ENCODE results near the gene ARHGEF3.

The ARHGEF3 gene

DNA sequence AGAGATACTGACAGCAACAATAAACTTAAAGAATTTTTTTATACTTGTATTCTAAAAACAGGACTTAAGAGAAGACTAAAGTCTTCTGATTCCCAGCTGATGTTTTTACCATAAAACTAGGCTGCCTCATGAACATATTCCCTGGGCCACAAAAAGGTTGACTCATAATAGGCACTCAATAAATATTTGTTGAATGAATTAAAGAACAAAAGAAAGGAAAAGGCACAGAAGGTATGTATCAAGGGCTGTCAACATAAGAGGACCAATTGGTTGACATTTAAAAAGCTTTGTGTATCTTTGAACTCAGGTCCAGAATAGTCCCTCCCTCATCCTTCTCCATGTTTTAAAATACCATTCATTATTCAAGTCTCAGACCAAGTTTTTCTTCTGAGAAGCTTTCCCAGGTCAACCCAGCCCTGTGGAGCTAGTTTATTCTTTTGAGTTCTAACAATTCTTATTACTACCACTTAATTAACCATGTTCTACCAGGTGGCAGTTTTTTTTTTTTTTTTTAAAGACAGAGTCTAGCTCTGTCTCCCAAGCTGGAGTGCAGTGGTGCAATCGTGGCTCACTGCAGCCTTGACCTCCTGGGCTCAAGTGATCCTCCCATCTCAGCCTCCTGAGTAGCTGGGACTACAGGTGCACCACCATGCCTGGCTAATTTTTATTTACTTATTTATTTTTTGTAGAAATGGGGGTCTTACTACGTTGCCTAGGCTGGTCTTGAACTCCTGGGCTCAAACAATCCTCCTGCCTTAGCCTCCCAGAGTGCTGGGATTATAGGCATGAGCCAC is 17.5 kb upstream of the ARHGEF3 start:
- no peak overlapping the region for H3K18ac ChIP-seq (ENCODE audit: low read length)
- H3K79me1 ChIP-seq (ENCODE audit: low read depth, low read length), result no peaks in the 10 kb centered on the region
- H3K9me3 ChIP-seq (replicated peaks in 1 of 2; ENCODE audit: control insufficient read depth in 2 of 2, insufficient read depth in 1 of 2, low read depth in 1 of 2, low read length in 2 of 2), result no peaks in the 10 kb centered on the region

DNA sequence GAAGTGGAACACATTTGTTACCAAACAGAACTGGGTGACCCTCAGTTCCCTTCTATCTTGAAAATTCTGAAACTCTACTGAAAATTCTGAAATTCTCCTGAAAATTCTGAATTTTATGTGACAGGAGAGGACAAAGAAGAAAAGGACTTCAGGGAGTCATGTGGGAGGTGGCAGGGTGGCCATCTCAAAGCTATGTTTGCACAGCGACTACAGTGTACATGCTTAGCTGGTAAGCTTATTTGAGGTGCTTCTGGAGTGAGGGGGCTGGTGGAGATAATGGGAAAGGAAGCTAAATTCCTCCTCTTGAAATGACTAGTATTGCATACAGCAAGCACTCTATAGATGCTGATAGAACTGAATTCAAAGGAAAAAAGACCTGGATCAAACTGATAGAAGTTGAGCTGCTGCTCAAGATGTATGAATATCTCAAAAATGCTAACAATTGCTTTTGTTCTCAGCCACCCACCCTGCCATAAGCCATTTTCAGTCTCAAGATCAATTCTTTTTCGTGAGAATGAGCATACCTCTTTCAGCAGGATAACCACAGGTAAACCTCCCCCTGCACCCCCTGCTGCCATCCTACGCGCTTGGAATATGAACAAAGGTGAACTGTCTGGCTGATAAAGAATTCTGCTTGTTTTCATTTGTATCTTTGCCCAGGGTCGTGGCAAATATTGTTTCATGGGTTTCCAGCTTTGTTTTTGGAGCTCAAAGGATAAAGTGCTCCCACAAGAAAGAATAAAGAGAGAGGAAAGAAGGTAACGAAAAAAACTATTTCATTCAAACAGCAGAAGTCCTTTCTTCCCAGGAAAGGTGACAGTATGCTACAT is 16.6 kb upstream of the ARHGEF3 start:
- DNase-seq (ENCODE audit: low spot score), result no peak
- H3K27ac ChIP-seq (replicated peaks; ENCODE audit: low read length), result no peak overlapping the region
- no CpG with 5 or more reads among the region's 6 CpGs for WGBS, 2 donors (ENCODE audit: extremely low coverage in 2 of 2, insufficient read length in 2 of 2, insufficient replicate concordance in 1 of 2)

More for the DNA sequence above, 17.5 kb upstream of the ARHGEF3 start:
- H3K4me3 ChIP-seq (ENCODE audit: low read length in 2 of 2), result no peak overlapping the region
- H3K36me3 ChIP-seq (replicated peaks in 1 of 2; ENCODE audit: control insufficient read depth in 2 of 2, insufficient read depth in 2 of 2, low read length in 2 of 2), result no peaks in the 10 kb centered on the region
- DNase-seq (ENCODE audit: low spot score), result no peak
- H2BK120ac ChIP-seq (ENCODE audit: low read depth, low read length), result no peak overlapping the region
- no peak overlapping the region for H2AK5ac ChIP-seq (ENCODE audit: low read depth, low read length)
- H3K4ac ChIP-seq (ENCODE audit: low read length), result no peak overlapping the region
- H4K8ac ChIP-seq (ENCODE audit: low read depth, low read length), result no peak overlapping the region
- no peak overlapping the region for H3K23ac ChIP-seq (ENCODE audit: low read depth, low read length, poor library complexity)
- no peak overlapping the region for H2BK5ac ChIP-seq (ENCODE audit: low read length)
- no peak overlapping the region for H4K91ac ChIP-seq (ENCODE audit: low read depth, low read length, poor library complexity)
- no peak overlapping the region for H3K27ac ChIP-seq (replicated peaks; ENCODE audit: low read length)
- no peak overlapping the region for H2AFZ ChIP-seq (ENCODE audit: low read length)
- no peak overlapping the region for H3K4me2 ChIP-seq (ENCODE audit: insufficient read depth, low read length, poor library complexity, severe bottlenecking)
- no CpG with 5 or more reads among the region's 2 CpGs for WGBS, 2 donors (ENCODE audit: extremely low coverage in 2 of 2, insufficient read length in 2 of 2, insufficient replicate concordance in 1 of 2)
- peaks cover 0 to 12% (median 0%) of the 10 kb centered on the region in 3 experiments for H3K27me3 ChIP-seq (ENCODE audit: control insufficient read depth in 3 of 3, insufficient read depth in 3 of 3, low read depth in 1 of 3, low read length in 3 of 3)
- no peak overlapping the region for H2BK15ac ChIP-seq (ENCODE audit: low read length)
- no peak overlapping the region for H3K9ac ChIP-seq (ENCODE audit: low read depth, low read length, poor library complexity)
- no peak overlapping the region for H3K14ac ChIP-seq (ENCODE audit: low read length)
- H3K4me1 ChIP-seq (ENCODE audit: control insufficient read depth in 2 of 2, insufficient read depth in 1 of 2, low read depth in 1 of 2, low read length in 2 of 2), result no peaks in the 10 kb centered on the region
- H2BK12ac ChIP-seq (ENCODE audit: low read length), result no peak overlapping the region

DNA sequence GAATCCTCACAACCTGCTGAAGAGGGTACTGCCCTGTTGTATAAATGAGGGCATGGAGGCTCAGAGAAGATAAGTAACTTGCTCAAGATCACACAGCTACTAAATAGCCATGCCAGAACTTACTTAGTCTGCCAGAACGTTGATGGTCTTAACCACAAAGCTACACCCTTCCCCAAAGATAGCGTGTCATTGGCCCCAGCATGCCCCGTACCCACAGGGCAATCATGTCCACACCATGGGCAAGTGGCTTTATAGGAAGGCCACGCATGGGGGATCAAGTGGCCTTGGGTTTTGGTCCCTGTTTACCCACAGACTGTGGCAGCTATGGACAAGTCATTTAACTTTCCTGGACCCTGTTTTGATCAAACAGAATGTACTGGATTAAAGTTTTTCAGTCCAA is 15.9 kb upstream of the ARHGEF3 start:
- H2BK120ac ChIP-seq (ENCODE audit: low read depth, low read length), result no peak overlapping the region
- no peak overlapping the region for H3K4me3 ChIP-seq (ENCODE audit: low read length in 2 of 2)
- DNase-seq (ENCODE audit: low spot score), result no peak
- no peak overlapping the region for H2AK5ac ChIP-seq (ENCODE audit: low read depth, low read length)
- H3K14ac ChIP-seq (ENCODE audit: low read length), result no peak overlapping the region
- no peak overlapping the region for H2BK12ac ChIP-seq (ENCODE audit: low read length)
- H3K9ac ChIP-seq (ENCODE audit: low read depth, low read length, poor library complexity), result no peak overlapping the region
- H3K4me1 ChIP-seq (ENCODE audit: control insufficient read depth in 2 of 2, insufficient read depth in 1 of 2, low read depth in 1 of 2, low read length in 2 of 2), result no peaks in the 10 kb centered on the region
- no CpG with 5 or more reads among the region's 4 CpGs for WGBS, 2 donors (ENCODE audit: extremely low coverage in 2 of 2, insufficient read length in 2 of 2, insufficient replicate concordance in 1 of 2)
- no peak overlapping the region for H3K23ac ChIP-seq (ENCODE audit: low read depth, low read length, poor library complexity)
- peaks cover 0 to 22% (median 0%) of the 10 kb centered on the region in 3 experiments for H3K27me3 ChIP-seq (ENCODE audit: control insufficient read depth in 3 of 3, insufficient read depth in 3 of 3, low read depth in 1 of 3, low read length in 3 of 3)
- no peak overlapping the region for H3K4ac ChIP-seq (ENCODE audit: low read length)
- H3K79me1 ChIP-seq (ENCODE audit: low read depth, low read length), result no peaks in the 10 kb centered on the region
- no peak overlapping the region for H3K27ac ChIP-seq (replicated peaks; ENCODE audit: low read length)
- no peaks in the 10 kb centered on the region for H3K9me3 ChIP-seq (replicated peaks in 1 of 2; ENCODE audit: control insufficient read depth in 2 of 2, insufficient read depth in 1 of 2, low read depth in 1 of 2, low read length in 2 of 2)
- H2BK15ac ChIP-seq (ENCODE audit: low read length), result no peak overlapping the region
- H4K91ac ChIP-seq (ENCODE audit: low read depth, low read length, poor library complexity), result no peak overlapping the region
- no peak overlapping the region for H4K8ac ChIP-seq (ENCODE audit: low read depth, low read length)
- H3K36me3 ChIP-seq (replicated peaks in 1 of 2; ENCODE audit: control insufficient read depth in 2 of 2, insufficient read depth in 2 of 2, low read length in 2 of 2), result no peaks in the 10 kb centered on the region
- no peak overlapping the region for H2AFZ ChIP-seq (ENCODE audit: low read length)
- H3K18ac ChIP-seq (ENCODE audit: low read length), result no peak overlapping the region
- no peak overlapping the region for H3K4me2 ChIP-seq (ENCODE audit: insufficient read depth, low read length, poor library complexity, severe bottlenecking)
- no peak overlapping the region for H2BK5ac ChIP-seq (ENCODE audit: low read length)

More for the DNA sequence above, 16.6 kb upstream of the ARHGEF3 start:
- no peak overlapping the region for H4K8ac ChIP-seq (ENCODE audit: low read depth, low read length)
- H3K36me3 ChIP-seq (replicated peaks in 1 of 2; ENCODE audit: control insufficient read depth in 2 of 2, insufficient read depth in 2 of 2, low read length in 2 of 2), result no peaks in the 10 kb centered on the region
- H2AK5ac ChIP-seq (ENCODE audit: low read depth, low read length), result no peak overlapping the region
- H3K9me3 ChIP-seq (replicated peaks in 1 of 2; ENCODE audit: control insufficient read depth in 2 of 2, insufficient read depth in 1 of 2, low read depth in 1 of 2, low read length in 2 of 2), result no peaks in the 10 kb centered on the region
- no peak overlapping the region for H2BK120ac ChIP-seq (ENCODE audit: low read depth, low read length)
- H2BK12ac ChIP-seq (ENCODE audit: low read length), result no peak overlapping the region
- H3K14ac ChIP-seq (ENCODE audit: low read length), result no peak overlapping the region
- H3K27me3 ChIP-seq (ENCODE audit: control insufficient read depth in 3 of 3, insufficient read depth in 3 of 3, low read depth in 1 of 3, low read length in 3 of 3), result peaks cover 0 to 19% (median 0%) of the 10 kb centered on the region in 3 experiments
- no peak overlapping the region for H3K9ac ChIP-seq (ENCODE audit: low read depth, low read length, poor library complexity)
- no peak overlapping the region for H3K23ac ChIP-seq (ENCODE audit: low read depth, low read length, poor library complexity)
- H2BK5ac ChIP-seq (ENCODE audit: low read length), result no peak overlapping the region
- no peak overlapping the region for H2AFZ ChIP-seq (ENCODE audit: low read length)
- no peak overlapping the region for H3K18ac ChIP-seq (ENCODE audit: low read length)
- H4K91ac ChIP-seq (ENCODE audit: low read depth, low read length, poor library complexity), result no peak overlapping the region
- no peak overlapping the region for H3K4me2 ChIP-seq (ENCODE audit: insufficient read depth, low read length, poor library complexity, severe bottlenecking)
- H3K4me1 ChIP-seq (ENCODE audit: control insufficient read depth in 2 of 2, insufficient read depth in 1 of 2, low read depth in 1 of 2, low read length in 2 of 2), result no peaks in the 10 kb centered on the region
- H2BK15ac ChIP-seq (ENCODE audit: low read length), result no peak overlapping the region
- H3K79me1 ChIP-seq (ENCODE audit: low read depth, low read length), result no peaks in the 10 kb centered on the region
- H3K4ac ChIP-seq (ENCODE audit: low read length), result no peak overlapping the region
- H3K4me3 ChIP-seq (ENCODE audit: low read length in 2 of 2), result no peak overlapping the region

DNA sequence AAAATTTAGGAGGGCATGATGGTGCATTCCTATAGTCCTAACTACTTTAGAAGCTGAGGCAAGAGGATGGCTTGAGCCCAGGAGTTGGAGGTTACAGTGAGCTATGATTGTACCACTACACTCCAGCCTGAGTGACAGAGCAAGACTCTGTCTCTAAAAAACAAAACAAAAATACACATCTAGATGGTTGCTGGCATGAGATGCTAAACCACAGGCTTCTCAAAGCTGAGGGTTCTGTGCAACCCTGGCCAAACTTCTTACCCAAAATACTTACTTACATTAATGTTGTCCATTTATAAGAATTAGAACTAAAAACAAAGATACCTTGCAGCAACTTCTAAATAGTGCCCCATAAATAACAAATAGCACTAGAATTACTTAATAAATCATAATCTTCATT is 14.3 kb upstream of the ARHGEF3 start:
- H3K9ac ChIP-seq (ENCODE audit: low read depth, low read length, poor library complexity), result no peak overlapping the region
- no peaks in the 10 kb centered on the region for H3K36me3 ChIP-seq (replicated peaks in 1 of 2; ENCODE audit: control insufficient read depth in 2 of 2, insufficient read depth in 2 of 2, low read length in 2 of 2)
- no peaks in the 10 kb centered on the region for H3K9me3 ChIP-seq (replicated peaks in 1 of 2; ENCODE audit: control insufficient read depth in 2 of 2, insufficient read depth in 1 of 2, low read depth in 1 of 2, low read length in 2 of 2)
- no peak overlapping the region for H2AFZ ChIP-seq (ENCODE audit: low read length)
- no peak overlapping the region for H2BK5ac ChIP-seq (ENCODE audit: low read length)
- no peak overlapping the region for H3K4ac ChIP-seq (ENCODE audit: low read length)
- H4K8ac ChIP-seq (ENCODE audit: low read depth, low read length), result no peak overlapping the region
- no peaks in the 10 kb centered on the region for H3K79me1 ChIP-seq (ENCODE audit: low read depth, low read length)
- no peak overlapping the region for H2AK5ac ChIP-seq (ENCODE audit: low read depth, low read length)
- DNase-seq (ENCODE audit: low spot score), result no peak
- no peak overlapping the region for H3K18ac ChIP-seq (ENCODE audit: low read length)
- no peak overlapping the region for H3K4me2 ChIP-seq (ENCODE audit: insufficient read depth, low read length, poor library complexity, severe bottlenecking)
- H3K27ac ChIP-seq (replicated peaks; ENCODE audit: low read length), result no peak overlapping the region
- no peak overlapping the region for H3K14ac ChIP-seq (ENCODE audit: low read length)
- no peaks in the 10 kb centered on the region for H3K4me1 ChIP-seq (ENCODE audit: control insufficient read depth in 2 of 2, insufficient read depth in 1 of 2, low read depth in 1 of 2, low read length in 2 of 2)
- H2BK12ac ChIP-seq (ENCODE audit: low read length), result no peak overlapping the region
- no peak overlapping the region for H2BK15ac ChIP-seq (ENCODE audit: low read length)
- no peak overlapping the region for H3K4me3 ChIP-seq (ENCODE audit: low read length in 2 of 2)
- no peak overlapping the region for H3K23ac ChIP-seq (ENCODE audit: low read depth, low read length, poor library complexity)
- no peak overlapping the region for H4K91ac ChIP-seq (ENCODE audit: low read depth, low read length, poor library complexity)
- peaks cover 0 to 36% (median 0%) of the 10 kb centered on the region in 3 experiments for H3K27me3 ChIP-seq (ENCODE audit: control insufficient read depth in 3 of 3, insufficient read depth in 3 of 3, low read depth in 1 of 3, low read length in 3 of 3)
- H2BK120ac ChIP-seq (ENCODE audit: low read depth, low read length), result no peak overlapping the region

Measured in neuronal stem cell (in vitro differentiated cells).